H1 (cell line): Measurements from ENCODE around the gene CCBE1. TPM values are rescaled to one million over a fixed set of nuclear protein-coding genes. Genes with fewer than 3 reads are reported as not detected.

Source experiments
- CTCF ChIA-PET: fragments of 300-600 bp; sonication (Branson Sonifier 250); formaldehyde crosslinking; loops from one replicate; lab custom pipeline; 2021; ENCODE audit not compliant: partially characterized antibody; lab: Charles Lee
- POLR2A ChIA-PET: fragments of 300-600 bp; sonication (Branson Sonifier 250); formaldehyde crosslinking; loops from one replicate; lab custom pipeline; 2021; ENCODE audit warnings: inconsistent platforms; ENCODE audit not compliant: partially characterized antibody; lab: Charles Lee
- DNase-seq, 2 experiments: peaks; one replicate each; pipeline versions ENCODE4 v3.0.0 to v3.0.0-alpha.2; 2010 to 2022; ENCODE audit warnings: low spot score in 2 of 2, low read depth in 1 of 2, mixed read lengths in 1 of 2
- FAIRE-seq: peaks from 2 replicates; lab custom pipeline; 2011; peaks lifted over from hg19 to GRCh38; lab: Jason Lieb, UNC
- H2AFZ ChIP-seq: 2 replicates; pipeline ENCODE4 v1.8.1; 2012; ENCODE audit warnings: low read length, inconsistent platforms
- H2AK5ac ChIP-seq: 2 replicates; pipeline ENCODE4 v1.6.1; 2013; ENCODE audit warnings: low read depth, low read length
- H2BK120ac ChIP-seq: replicated peaks from 2 replicates; pipeline ENCODE3; 2013; ENCODE audit warnings: low read depth, low read length, inconsistent platforms
- H2BK12ac ChIP-seq: 2 replicates; pipeline ENCODE4 v1.6.1; 2013; ENCODE audit warnings: low read depth, low read length
- H2BK15ac ChIP-seq: 2 replicates; pipeline ENCODE4 v1.6.1; 2013; ENCODE audit warnings: low read length
- H2BK20ac ChIP-seq: 2 replicates; pipeline ENCODE4 v1.6.1; 2013; ENCODE audit warnings: low read length
- H2BK5ac ChIP-seq: 2 replicates; pipeline ENCODE4 v1.6.1; 2013; ENCODE audit warnings: low read depth, low read length
- H3K14ac ChIP-seq: 2 replicates; pipeline ENCODE4 v1.6.1; 2013; ENCODE audit warnings: inconsistent platforms; ENCODE audit not compliant: insufficient read length
- H3K18ac ChIP-seq: 2 replicates; pipeline ENCODE4 v1.6.1; 2013; ENCODE audit warnings: low read length; ENCODE audit errors: extremely low read depth
- H3K23ac ChIP-seq: 2 replicates; pipeline ENCODE4 v1.6.1; 2013; ENCODE audit warnings: inconsistent platforms; ENCODE audit not compliant: insufficient read length
- H3K23me2 ChIP-seq: 2 replicates; pipeline ENCODE4 v1.6.1; 2013; ENCODE audit warnings: low read depth, low read length
- H3K27ac ChIP-seq: 2 replicates; pipeline ENCODE4 v1.6.1; 2011; ENCODE audit warnings: low read depth, low read length, inconsistent platforms
- H3K27me3 ChIP-seq, 4 experiments: replicated peaks in 1 of 4; 1 replicate in 1 of 4; 2 replicates in 3 of 4; pipeline versions ENCODE4 v1.6.1 to v1.8.1; 2011 to 2013; ENCODE audit warnings: low read length in 3 of 4, mild to moderate bottlenecking in 3 of 4, inconsistent platforms in 2 of 4, mixed read lengths in 2 of 4, moderate library complexity in 1 of 4; ENCODE audit not compliant: control insufficient read depth in 3 of 4, insufficient read depth in 3 of 4; ENCODE audit errors: extremely low read depth in 1 of 4
- H3K36me3 ChIP-seq, 4 experiments: 2 replicates each; pipeline versions ENCODE4 v1.6.1 to v1.8.1; 2011 to 2013; ENCODE audit warnings: mild to moderate bottlenecking in 4 of 4, low read length in 3 of 4, moderate library complexity in 2 of 4, control low read depth in 1 of 4, inconsistent platforms in 1 of 4; ENCODE audit not compliant: insufficient read depth in 4 of 4, control insufficient read depth in 2 of 4
- H3K4ac ChIP-seq: replicated peaks from 2 replicates; pipeline ENCODE3; 2013; ENCODE audit warnings: low read length, low read depth, mixed read lengths, inconsistent platforms; ENCODE audit not compliant: insufficient read length
- H3K4me1 ChIP-seq, 4 experiments: replicated peaks in 1 of 4; 1 replicate in 1 of 4; 2 replicates in 3 of 4; pipeline versions ENCODE4 v1.6.1 to v1.8.1; 2011 to 2013; ENCODE audit warnings: low read length in 3 of 4, inconsistent platforms in 2 of 4, mixed read lengths in 1 of 4; ENCODE audit not compliant: insufficient read depth in 4 of 4, control insufficient read depth in 3 of 4
- H3K4me2 ChIP-seq, 2 experiments: 2 replicates each; pipeline versions ENCODE4 v1.6.1 to v1.8.1; 2011 to 2013; ENCODE audit warnings: low read depth in 2 of 2, low read length in 2 of 2, control low read depth in 1 of 2, inconsistent platforms in 1 of 2, mild to moderate bottlenecking in 1 of 2; ENCODE audit not compliant: insufficient read depth in 1 of 2
- H3K4me3 ChIP-seq, 4 experiments: fragments of 200-600, 300-600 bp in 1 of 4; sonication (generic), shearing (Covaris generic), sonication (Bioruptor Twin) in 1 of 4; 2 replicates each; pipeline versions ENCODE4 v1.5.1 to v1.8.1; 2011 to 2016; ENCODE audit warnings: low read length in 4 of 4, low read depth in 3 of 4, control low read depth in 2 of 4, inconsistent platforms in 2 of 4, mild to moderate bottlenecking in 2 of 4, mixed read lengths in 1 of 4, moderate library complexity in 1 of 4; ENCODE audit not compliant: insufficient read depth in 2 of 4; ENCODE audit errors: extremely low read depth in 1 of 4
- H3K56ac ChIP-seq: replicated peaks from 2 replicates; pipeline ENCODE3; 2013; ENCODE audit warnings: low read depth, mild to moderate bottlenecking, mixed read lengths, low read length, inconsistent platforms; ENCODE audit not compliant: insufficient read length
- H3K79me1 ChIP-seq: 2 replicates; pipeline ENCODE4 v1.6.1; 2013; ENCODE audit warnings: low read depth, low read length, control low read depth
- H3K79me2 ChIP-seq, 2 experiments: 2 replicates each; pipeline versions ENCODE4 v1.6.1 to v1.8.1; 2012 to 2013; ENCODE audit warnings: low read length in 2 of 2, mild to moderate bottlenecking in 2 of 2, inconsistent platforms in 1 of 2; ENCODE audit not compliant: insufficient read depth in 2 of 2, control insufficient read depth in 1 of 2
- H3K9ac ChIP-seq, 4 experiments: replicated peaks in 1 of 4; 1 replicate in 1 of 4; 2 replicates in 3 of 4; pipeline versions ENCODE4 v1.6.1 to v1.8.1; 2011 to 2013; ENCODE audit warnings: low read depth in 3 of 4, low read length in 3 of 4, control low read depth in 2 of 4, mild to moderate bottlenecking in 2 of 4, moderate library complexity in 2 of 4, inconsistent platforms in 1 of 4; ENCODE audit errors: extremely low read depth in 1 of 4
- H3K9me3 ChIP-seq, 2 experiments: 2 replicates each; pipeline versions ENCODE4 v1.6.1 to v1.8.1; 2012 to 2013; ENCODE audit warnings: mild to moderate bottlenecking in 2 of 2, moderate library complexity in 2 of 2, control low read depth in 1 of 2, inconsistent platforms in 1 of 2, low read depth in 1 of 2, low read length in 1 of 2, mixed read lengths in 1 of 2; ENCODE audit not compliant: insufficient read depth in 2 of 2
- H4K20me1 ChIP-seq, 2 experiments: replicated peaks in 1 of 2; 2 replicates each; pipeline versions ENCODE3 to v1.8.1; 2011 to 2013; ENCODE audit warnings: inconsistent platforms in 2 of 2, low read length in 2 of 2, mild to moderate bottlenecking in 1 of 2; ENCODE audit not compliant: insufficient read depth in 2 of 2, control insufficient read depth in 1 of 2
- H4K5ac ChIP-seq: 2 replicates; pipeline ENCODE4 v1.6.1; 2013; ENCODE audit warnings: low read length, low read depth, mixed read lengths, inconsistent platforms; ENCODE audit not compliant: insufficient read length
- H4K8ac ChIP-seq: 2 replicates; pipeline ENCODE4 v1.8.0; 2013; ENCODE audit warnings: mild to moderate bottlenecking, moderate library complexity, low read length, inconsistent platforms; ENCODE audit not compliant: insufficient read depth; ENCODE audit errors: extremely low read depth
- H4K91ac ChIP-seq: replicated peaks from 2 replicates; pipeline ENCODE3; 2013; ENCODE audit warnings: low read length, mixed read lengths, inconsistent platforms; ENCODE audit not compliant: insufficient read length
- CHD2 ChIP-seq: IDR thresholded peaks from 2 replicates; pipeline ENCODE4 v1.6.1; 2012; ENCODE audit warnings: low read length, improper control_type of control experiment
- CREB1 ChIP-seq: IDR thresholded peaks from 2 replicates; pipeline ENCODE4 v1.6.1; 2012; ENCODE audit warnings: inconsistent platforms
- MAX ChIP-seq: IDR thresholded peaks from 2 replicates; pipeline ENCODE4 v1.6.1; 2012; ENCODE audit warnings: inconsistent platforms
- NRF1 ChIP-seq: IDR thresholded peaks from 2 replicates; pipeline ENCODE4 v1.6.1; 2011; ENCODE audit warnings: mild to moderate bottlenecking, low read depth, low read length, improper control_type of control experiment
- POLR2A ChIP-seq, 2 experiments: IDR thresholded peaks; 1 replicate in 1 of 2; 2 replicates in 1 of 2; pipeline ENCODE4 v1.6.1; 2011; ENCODE audit warnings: low read depth in 2 of 2, low read length in 2 of 2, mild to moderate bottlenecking in 2 of 2; ENCODE audit errors: control extremely low read depth in 1 of 2
- POLR2AphosphoS5 ChIP-seq: IDR thresholded peaks from 2 replicates; pipeline ENCODE4 v1.6.1; 2011; ENCODE audit warnings: low read depth, low read length
- RAD21 ChIP-seq, 2 experiments: IDR thresholded peaks in 1 of 2; conservative IDR thresholded peaks in 1 of 2; 2 replicates each; pipeline ENCODE4 v1.6.1; 2011; ENCODE audit warnings: low read depth in 2 of 2, low read length in 2 of 2, improper control_type of control experiment in 1 of 2, inconsistent platforms in 1 of 2, mild to moderate bottlenecking in 1 of 2, moderate library complexity in 1 of 2
- SAP30 ChIP-seq: fragments of 300-600 bp; sonication (generic); IDR thresholded peaks from 2 replicates; pipeline ENCODE4 v1.7.1; 2012; ENCODE audit warnings: low read length, moderate library complexity, mild to moderate bottlenecking, inconsistent platforms; ENCODE audit not compliant: insufficient read depth, insufficient replicate concordance
- SIRT6 ChIP-seq: IDR thresholded peaks from one replicate; pipeline ENCODE4 v1.7.1; 2012; ENCODE audit warnings: low read length, inconsistent platforms
- SP1 ChIP-seq: IDR thresholded peaks from 2 replicates; pipeline ENCODE4 v1.6.1; 2011; ENCODE audit warnings: low read depth, low read length
- SP2 ChIP-seq: IDR thresholded peaks from 2 replicates; pipeline ENCODE4 v1.6.1; 2012; ENCODE audit warnings: mild to moderate bottlenecking, low read length, inconsistent platforms
- SRF ChIP-seq: IDR thresholded peaks from 2 replicates; pipeline ENCODE4 v1.6.1; 2011; ENCODE audit warnings: mild to moderate bottlenecking, low read depth, low read length, moderate library complexity
- TAF1 ChIP-seq: IDR thresholded peaks from 2 replicates; pipeline ENCODE4 v1.6.1; 2011; ENCODE audit warnings: mild to moderate bottlenecking, low read depth, low read length
- TEAD4 ChIP-seq: IDR thresholded peaks from 2 replicates; pipeline ENCODE4 v1.6.1; 2012; ENCODE audit warnings: low read depth, low read length, inconsistent platforms, mixed read lengths
- USF2 ChIP-seq: IDR thresholded peaks from 2 replicates; pipeline ENCODE4 v1.6.1; 2011; ENCODE audit warnings: low read length, improper control_type of control experiment
- WGBS, 2 experiments: shearing (Covaris generic) in 1 of 2; methylation state at CpG; one replicate each; pipeline versions ENCODE4 v1.1.6 to v1.1.7; 2013 to 2015; ENCODE audit warnings: low lambda C conversion rate in 2 of 2, mixed read lengths in 2 of 2, inconsistent platforms in 1 of 2, low coverage in 1 of 2, missing lambda C conversion rate in 1 of 2; ENCODE audit not compliant: insufficient replicate concordance in 2 of 2, insufficient coverage in 1 of 2, insufficient read length in 1 of 2; ENCODE audit errors: extremely low coverage in 1 of 2, missing lambda C conversion rate in 1 of 2; 5-methylcytosine and 5-hydroxymethylcytosine counted together
- polyA plus RNA-seq, 7 experiments: library from polyadenylated mRNA; depleted of rRNA in 3 of 7; stranded (reverse) in 5 of 7; unstranded in 2 of 7; fragments of >200 nt in 5 of 7; fragments of 200-250 nt in 2 of 7; gene quantifications; 1 replicate in 5 of 7; 2 replicates in 1 of 7; 4 replicates in 1 of 7; pipeline versions ENCODE4 v1.2.1 to v1.2.3, GENCODE V29; 2011 to 2013; ENCODE audit warnings: missing spikeins in 2 of 7, mixed read lengths in 2 of 7
- total RNA-seq: library from RNA; stranded (reverse); fragmentation: NEBNext Ultra II Directional; extraction: Animal tissue kit (Norgen Biotek cat#: 25700); gene quantifications from 2 replicates; pipeline ENCODE4 v1.2.1, GENCODE V29; 2021

Gene CCBE1
- total and polyA plus RNA-seq, 2 of the 8 experiments (the other 6 are each of a cell fraction or from before 2014, with no cell fraction given): 2.1 to 2.6 TPM

- H3K79me1 ChIP-seq: no peaks in the 10 kb centered on the region
- no peak overlapping the region for H3K18ac ChIP-seq
- H3K36me3 ChIP-seq: no peaks in the 10 kb centered on the region
- H3K23me2 ChIP-seq: no peaks in the 10 kb centered on the region
- ChIA-PET POLR2A (no interaction called here), CTCF (interaction anchor here (0.6 to 2.2 kb wide), 4 partner anchors 17 to 210 kb away, joined by 3 to 8 read pairs (median 6); no protein-coding TSS in a partner anchor)
- H3K9ac ChIP-seq: no peak overlapping the region
- no peak overlapping the region for H4K91ac ChIP-seq
- no peak overlapping the region for H4K8ac ChIP-seq
- no peak overlapping the region for H3K4me3 ChIP-seq
- H3K27ac ChIP-seq: no peak overlapping the region
- DNase-seq: no peak
- H3K4me1 ChIP-seq: peaks cover 0 to 3% (median 0%) of the 10 kb centered on the region in 4 experiments; a peak in 2 of 7 replicates
- H4K5ac ChIP-seq: no peak overlapping the region
- H3K14ac ChIP-seq: no peak overlapping the region
- H2BK12ac ChIP-seq: no peak overlapping the region
- H2BK20ac ChIP-seq: no peak overlapping the region
- no peaks in the 10 kb centered on the region for H3K9me3 ChIP-seq
- no peak overlapping the region for H3K23ac ChIP-seq
- H3K4me2 ChIP-seq: no peak overlapping the region
- no peak overlapping the region for H2AK5ac ChIP-seq
- 96% methylated on average over 12 of the region's 12 CpGs; no CpG with 5 or more reads in 1 of the 2 experiments for WGBS, 2 experiments
- no peak for FAIRE-seq
- H3K56ac ChIP-seq: no peak overlapping the region
- no peak overlapping the region for H3K4ac ChIP-seq
- H2BK120ac ChIP-seq: no peak overlapping the region
- no peaks in the 10 kb centered on the region for H4K20me1 ChIP-seq
- no peak overlapping the region for H2AFZ ChIP-seq
- no peak overlapping the region for H2BK5ac ChIP-seq
- no peaks in the 10 kb centered on the region for H3K27me3 ChIP-seq
- H2BK15ac ChIP-seq: no peak overlapping the region
- H3K79me2 ChIP-seq: no peaks in the 10 kb centered on the region
- TF ChIP-seq TAF1 (no peak), SRF (no peak), SP1 (no peak), SIRT6 (no peak), POLR2A (IDR thresholded peaks at IDR 0.05; ENCODE audit: control extremely low read depth in 1 of 2, low read depth in 2 of 2, low read length in 2 of 2) (no peak), RAD21 (IDR thresholded peaks at IDR 0.05 in 1 of 2, conservative IDR thresholded peaks at IDR 0.05 in 1 of 2; ENCODE audit: low read depth in 2 of 2, low read length in 2 of 2) (no peak), CREB1 (no peak), SAP30 (no peak), TEAD4 (no peak), CHD2 (no peak), SP2 (no peak), NRF1 (no peak), USF2 (no peak), POLR2AphosphoS5 (no peak), MAX (no peak)
Observed at GRCh38 chr18:59613903-59614302, 83.3 kb downstream of the CCBE1 start.
